HG02571 (cell line): ENCODE measurements around the gene PPP1R2C.

ENCODE experiments used
- ATAC-seq: cut with Tn5 transposase; IDR thresholded peaks from one replicate; pipeline ENCODE4 v1.9.1; 2021; ENCODE audit warnings: mild to moderate bottlenecking, moderate library complexity; ENCODE audit not compliant: unreplicated experiment

Gene PPP1R2C

GRCh38 chrX:42778096-42778495, at the start of gene PPP1R2C:
Gene PPP1R2C, minus strand, starts transcription at chrX:42778163. Its CDS starts 84 bp downstream, at chrX:42778079.
- no peak for ATAC-seq

GRCh38 chrX:42825201-42825600, 47.2 kb upstream of the PPP1R2C start:
- ATAC-seq, result no peak

- ATAC-seq, result no peak
Measured at GRCh38 chrX:42824541-42824940, 46.6 kb upstream of the PPP1R2C start.

GRCh38 chrX:42823443-42823842, 45.5 kb upstream of the PPP1R2C start:
- no peak for ATAC-seq

GRCh38 chrX:42821803-42822443, 44.0 kb upstream of the PPP1R2C start:
- no peak for ATAC-seq

- no peak for ATAC-seq
Measured at GRCh38 chrX:42818151-42818921, 40.4 kb upstream of the PPP1R2C start.

- no peak for ATAC-seq
Measured at GRCh38 chrX:42809569-42809968, 31.6 kb upstream of the PPP1R2C start.

- ATAC-seq, result no peak
Measured at GRCh38 chrX:42807393-42807792, 29.4 kb upstream of the PPP1R2C start.

GRCh38 chrX:42804524-42804923, 26.6 kb upstream of the PPP1R2C start:
- ATAC-seq, result no peak

- ATAC-seq, result no peak
Measured at GRCh38 chrX:42803320-42803719, 25.4 kb upstream of the PPP1R2C start.

GRCh38 chrX:42797651-42798269, 19.8 kb upstream of the PPP1R2C start:
- no peak for ATAC-seq

- no peak for ATAC-seq
Measured at GRCh38 chrX:42783451-42783850, 5.5 kb upstream of the PPP1R2C start.

GRCh38 chrX:42776195-42776594, 1.8 kb downstream of the PPP1R2C start:
- peak; percentile 76 for ATAC-seq

- ATAC-seq, result no peak
Measured at GRCh38 chrX:42772874-42773273, 5.1 kb downstream of the PPP1R2C start.

GRCh38 chrX:42771506-42772335, 6.2 kb downstream of the PPP1R2C start:
- no peak for ATAC-seq

- ATAC-seq, result no peak
Measured at GRCh38 chrX:42770566-42770965, 7.4 kb downstream of the PPP1R2C start.

GRCh38 chrX:42759881-42760280, 18.1 kb downstream of the PPP1R2C start:
- ATAC-seq, result no peak

GRCh38 chrX:42755815-42756214, 22.1 kb downstream of the PPP1R2C start:
- no peak for ATAC-seq

GRCh38 chrX:42754603-42755002, 23.4 kb downstream of the PPP1R2C start:
- no peak for ATAC-seq

- no peak for ATAC-seq
Measured at GRCh38 chrX:42754115-42754514, 23.8 kb downstream of the PPP1R2C start.

GRCh38 chrX:42752730-42753129, 25.2 kb downstream of the PPP1R2C start:
- no peak for ATAC-seq
